Loucy (cell line): Measurements from ENCODE around the gene TAB3.

Experiments used
- EZH2phosphoT487 ChIP-seq: fragments of 200-600 bp; IDR thresholded peaks from 2 replicates; pipeline ENCODE4 v1.6.1; 2018; ENCODE audit warnings: antibody characterized with exemption, mild to moderate bottlenecking, moderate library complexity, borderline replicate concordance
- TF ChIP-seq, protein P1 (sequence below): fragments of 200-600 bp; sonication (generic); conservative IDR thresholded peaks from 2 replicates; pipeline ENCODE4 v1.5.1; 2014; ENCODE audit warnings: mild to moderate bottlenecking, antibody characterized with exemption, low read length

DNA sequence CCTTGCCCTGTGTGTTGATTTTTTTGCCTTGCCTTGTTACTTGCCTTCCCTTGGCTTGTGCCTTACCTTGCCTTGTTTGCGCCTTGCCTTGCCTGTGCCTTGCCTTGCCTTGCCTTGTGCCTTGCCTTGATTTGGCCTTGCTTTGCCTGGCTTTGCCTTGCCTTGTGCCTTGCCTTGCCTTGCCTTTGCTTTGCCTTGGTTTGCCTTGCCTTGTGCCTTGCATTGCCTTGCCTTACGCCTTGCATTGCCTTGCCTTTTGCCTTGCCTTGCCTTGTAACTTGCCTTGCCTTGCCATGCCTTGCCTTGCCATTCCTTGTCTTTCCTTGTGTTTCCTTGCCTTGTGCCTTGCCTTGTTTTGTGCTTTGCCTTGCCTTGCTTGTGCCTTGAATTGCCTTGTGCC lies 94.6 kb downstream of the TAB3 start:
- TF ChIP-seq, protein P1, sequence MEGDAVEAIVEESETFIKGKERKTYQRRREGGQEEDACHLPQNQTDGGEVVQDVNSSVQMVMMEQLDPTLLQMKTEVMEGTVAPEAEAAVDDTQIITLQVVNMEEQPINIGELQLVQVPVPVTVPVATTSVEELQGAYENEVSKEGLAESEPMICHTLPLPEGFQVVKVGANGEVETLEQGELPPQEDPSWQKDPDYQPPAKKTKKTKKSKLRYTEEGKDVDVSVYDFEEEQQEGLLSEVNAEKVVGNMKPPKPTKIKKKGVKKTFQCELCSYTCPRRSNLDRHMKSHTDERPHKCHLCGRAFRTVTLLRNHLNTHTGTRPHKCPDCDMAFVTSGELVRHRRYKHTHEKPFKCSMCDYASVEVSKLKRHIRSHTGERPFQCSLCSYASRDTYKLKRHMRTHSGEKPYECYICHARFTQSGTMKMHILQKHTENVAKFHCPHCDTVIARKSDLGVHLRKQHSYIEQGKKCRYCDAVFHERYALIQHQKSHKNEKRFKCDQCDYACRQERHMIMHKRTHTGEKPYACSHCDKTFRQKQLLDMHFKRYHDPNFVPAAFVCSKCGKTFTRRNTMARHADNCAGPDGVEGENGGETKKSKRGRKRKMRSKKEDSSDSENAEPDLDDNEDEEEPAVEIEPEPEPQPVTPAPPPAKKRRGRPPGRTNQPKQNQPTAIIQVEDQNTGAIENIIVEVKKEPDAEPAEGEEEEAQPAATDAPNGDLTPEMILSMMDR = no peak
- no peak for TF ChIP-seq EZH2phosphoT487
